Lower leg skin (tissue), 3 donors: Measurements from ENCODE around the gene FAM24B.

Experiments used
- CTCF ChIP-seq, 3 donors: fragments of 450-650 bp; IDR thresholded peaks; one replicate each; pipeline ENCODE4 v1.5.1; 2016; ENCODE audit warnings: antibody characterized with exemption in 3 of 3, mild to moderate bottlenecking in 3 of 3, moderate library complexity in 2 of 3
- POLR2A ChIP-seq, 2 donors: fragments of 450-650 bp; IDR thresholded peaks; one replicate each; pipeline ENCODE4 v1.6.1; 2016 to 2017; ENCODE audit warnings: antibody characterized with exemption in 2 of 2, mild to moderate bottlenecking in 1 of 2, moderate library complexity in 1 of 2

- no peak for TF ChIP-seq CTCF (IDR thresholded peaks at IDR 0.05)
- TF ChIP-seq POLR2A (IDR thresholded peaks at IDR 0.05) = no peak
These were observed 39.9 kb downstream of the FAM24B start for GRCh38 chr10:122839505-122839904.
